H9 (cell line): ENCODE measurements around the gene LILRB5. TPM values are rescaled to one million over a fixed set of nuclear protein-coding genes. Genes with fewer than 3 reads are reported as not detected.
"Not testable (repeated sequence)": the region's sequence is repeated elsewhere in the genome, so short reads cannot be mapped to it uniquely, and the experiment has no call there.

Experiments used
- DNase-seq: peaks from one replicate; pipeline ENCODE4 v3.0.0-alpha.2; 2017
- H2AFZ ChIP-seq: one replicate; pipeline ENCODE4 v1.6.1; 2013; ENCODE audit warnings: mild to moderate bottlenecking, low read length, control low read depth, moderate library complexity
- H2AK5ac ChIP-seq: 2 replicates; pipeline ENCODE4 v1.6.1; 2013; ENCODE audit warnings: low read length, control low read depth, mixed read lengths; ENCODE audit not compliant: insufficient read length
- H2BK120ac ChIP-seq: one replicate; pipeline ENCODE4 v1.6.1; 2013; ENCODE audit warnings: low read depth, mild to moderate bottlenecking, low read length, control low read depth, inconsistent platforms; ENCODE audit not compliant: poor library complexity, severe bottlenecking
- H2BK12ac ChIP-seq: 2 replicates; pipeline ENCODE4 v1.6.1; 2013; ENCODE audit warnings: low read length, control low read depth, mixed read lengths, low read depth; ENCODE audit not compliant: insufficient read length
- H2BK15ac ChIP-seq: 2 replicates; pipeline ENCODE4 v1.6.1; 2013; ENCODE audit warnings: low read depth, low read length, control low read depth
- H2BK20ac ChIP-seq: one replicate; pipeline ENCODE4 v1.6.1; 2013; ENCODE audit warnings: low read depth, mild to moderate bottlenecking, low read length, control low read depth, inconsistent platforms; ENCODE audit not compliant: poor library complexity, severe bottlenecking
- H2BK5ac ChIP-seq: 2 replicates; pipeline ENCODE4 v1.6.1; 2013; ENCODE audit warnings: low read length, control low read depth, mixed read lengths; ENCODE audit not compliant: insufficient read length
- H3K14ac ChIP-seq: 2 replicates; pipeline ENCODE4 v1.6.1; 2013; ENCODE audit warnings: low read length, control low read depth; ENCODE audit not compliant: insufficient read depth
- H3K18ac ChIP-seq: 2 replicates; pipeline ENCODE4 v1.6.1; 2013; ENCODE audit warnings: low read depth, mild to moderate bottlenecking, mixed read lengths, low read length, control low read depth; ENCODE audit not compliant: insufficient read length
- H3K23ac ChIP-seq: 2 replicates; pipeline ENCODE4 v1.6.1; 2013; ENCODE audit warnings: low read length, control low read depth, mixed read lengths, low read depth; ENCODE audit not compliant: insufficient read length
- H3K23me2 ChIP-seq: 2 replicates; pipeline ENCODE4 v1.6.1; 2013; ENCODE audit warnings: low read depth, mild to moderate bottlenecking, mixed read lengths, low read length, control low read depth; ENCODE audit not compliant: insufficient read length, poor library complexity, severe bottlenecking
- H3K27ac ChIP-seq: 2 replicates; pipeline ENCODE4 v1.5.1; 2013; ENCODE audit warnings: low read length, control low read depth, mixed read lengths, low read depth; ENCODE audit not compliant: insufficient read length
- H3K27me3 ChIP-seq: 2 replicates; pipeline ENCODE4 v1.6.1; 2013; ENCODE audit warnings: low read length, control low read depth, inconsistent platforms; ENCODE audit not compliant: insufficient read depth
- H3K4ac ChIP-seq: 2 replicates; pipeline ENCODE4 v1.6.1; 2013; ENCODE audit warnings: low read depth, mild to moderate bottlenecking, control low read depth, inconsistent platforms, low read length, moderate library complexity
- H3K4me1 ChIP-seq: 2 replicates; pipeline ENCODE4 v1.6.1; 2013; ENCODE audit warnings: low read length, control low read depth, inconsistent platforms; ENCODE audit not compliant: insufficient read depth
- H3K4me2 ChIP-seq: 2 replicates; pipeline ENCODE4 v1.6.1; 2013; ENCODE audit warnings: low read length, control low read depth, mixed read lengths; ENCODE audit not compliant: insufficient read length, insufficient read depth
- H3K56ac ChIP-seq: 2 replicates; pipeline ENCODE4 v1.6.1; 2013; ENCODE audit warnings: low read depth, mild to moderate bottlenecking, mixed read lengths, low read length, control low read depth; ENCODE audit not compliant: insufficient read length
- H3K79me1 ChIP-seq: 2 replicates; pipeline ENCODE4 v1.6.1; 2013; ENCODE audit warnings: low read depth, mild to moderate bottlenecking, moderate library complexity, low read length, control low read depth, inconsistent platforms; ENCODE audit not compliant: insufficient read depth, poor library complexity, severe bottlenecking
- H3K79me2 ChIP-seq: 2 replicates; pipeline ENCODE4 v1.6.1; 2013; ENCODE audit warnings: low read length, control low read depth, inconsistent platforms; ENCODE audit not compliant: insufficient read depth
- H3K9ac ChIP-seq: 2 replicates; pipeline ENCODE4 v1.6.1; 2013; ENCODE audit warnings: low read length, control low read depth, mixed read lengths; ENCODE audit not compliant: insufficient read length; ENCODE audit errors: extremely low read depth
- H3K9me3 ChIP-seq: one replicate; pipeline ENCODE4 v1.6.1; 2013; ENCODE audit warnings: low read depth, low read length, inconsistent platforms; ENCODE audit not compliant: control insufficient read depth
- H3T11ph ChIP-seq: one replicate; pipeline ENCODE4 v1.6.1; 2013; ENCODE audit warnings: mild to moderate bottlenecking, low read length, control low read depth, inconsistent platforms
- H4K20me1 ChIP-seq: one replicate; pipeline ENCODE4 v1.6.1; 2013; ENCODE audit not compliant: control insufficient read depth, insufficient read length, insufficient read depth
- H4K5ac ChIP-seq: 2 replicates; pipeline ENCODE4 v1.6.1; 2013; ENCODE audit warnings: low read depth, mild to moderate bottlenecking, mixed read lengths, low read length, control low read depth; ENCODE audit not compliant: insufficient read length
- H4K8ac ChIP-seq: replicated peaks from 2 replicates; pipeline ENCODE4 v1.6.1; 2013; ENCODE audit warnings: low read length, control low read depth, mixed read lengths, low read depth; ENCODE audit not compliant: insufficient read length
- H4K91ac ChIP-seq: 2 replicates; pipeline ENCODE4 v1.6.1; 2013; ENCODE audit warnings: low read depth, mild to moderate bottlenecking, moderate library complexity, mixed read lengths, low read length, control low read depth; ENCODE audit not compliant: insufficient read length
- H3K27ac Mint-ChIP-seq, 3 experiments: 2 replicates in 2 of 3; 3 replicates in 1 of 3; pipeline ENCODE4 v1.8.0; 2020 to 2021; ENCODE audit warnings: mixed read lengths in 3 of 3, mild to moderate bottlenecking in 1 of 3, moderate library complexity in 1 of 3
- H3K27me3 Mint-ChIP-seq: 2 replicates; pipeline ENCODE4 v1.8.0; 2021; ENCODE audit warnings: low read depth, mild to moderate bottlenecking, moderate library complexity, mixed read lengths
- H3K36me3 Mint-ChIP-seq, 3 experiments: 2 replicates in 2 of 3; 3 replicates in 1 of 3; pipeline ENCODE4 v1.8.0; 2020 to 2021; ENCODE audit warnings: low read depth in 3 of 3, mixed read lengths in 3 of 3; ENCODE audit not compliant: insufficient read depth in 1 of 3
- H3K4me1 Mint-ChIP-seq, 2 experiments: 2 replicates each; pipeline ENCODE4 v1.8.0; 2020; ENCODE audit warnings: mixed read lengths in 2 of 2
- H3K4me3 Mint-ChIP-seq, 2 experiments: 2 replicates in 1 of 2; 3 replicates in 1 of 2; pipeline ENCODE4 v1.8.0; 2020 to 2021; ENCODE audit warnings: mild to moderate bottlenecking in 2 of 2, mixed read lengths in 2 of 2, moderate library complexity in 1 of 2
- H3K9me3 Mint-ChIP-seq, 2 experiments: 2 replicates in 1 of 2; 3 replicates in 1 of 2; pipeline ENCODE4 v1.8.0; 2020; ENCODE audit warnings: mild to moderate bottlenecking in 2 of 2, mixed read lengths in 2 of 2, moderate library complexity in 1 of 2
- CTCF ChIP-seq: fragments of 200-600 bp; sonication (generic); conservative IDR thresholded peaks from 3 replicates; pipeline ENCODE4 v1.8.0; 2021; ENCODE audit warnings: antibody characterized with exemption, mild to moderate bottlenecking
- WGBS: extraction: QIAGEN DNeasy Blood & Tissue Kit; methylation state at CpG from one replicate; pipeline ENCODE4 v1.1.7; 2013; ENCODE audit warnings: missing lambda C conversion rate, low lambda C conversion rate, mixed read lengths; ENCODE audit not compliant: insufficient read length; ENCODE audit errors: extremely low coverage; 5-methylcytosine and 5-hydroxymethylcytosine counted together
- total RNA-seq: library from RNA; stranded (reverse); gene quantifications from 2 replicates; pipeline ENCODE4 v1.2.1, GENCODE V29; 2021

Gene LILRB5
- total RNA-seq, 1 experiment from 2014 or later: 0.09 TPM

- peaks cover 13 to 24% (median 15%) of the 10 kb centered on the region in 3 experiments for H3K36me3 Mint-ChIP-seq
Measured at GRCh38 chr19:54216869-54217268, 40.2 kb downstream of the LILRB5 start.

DNA sequence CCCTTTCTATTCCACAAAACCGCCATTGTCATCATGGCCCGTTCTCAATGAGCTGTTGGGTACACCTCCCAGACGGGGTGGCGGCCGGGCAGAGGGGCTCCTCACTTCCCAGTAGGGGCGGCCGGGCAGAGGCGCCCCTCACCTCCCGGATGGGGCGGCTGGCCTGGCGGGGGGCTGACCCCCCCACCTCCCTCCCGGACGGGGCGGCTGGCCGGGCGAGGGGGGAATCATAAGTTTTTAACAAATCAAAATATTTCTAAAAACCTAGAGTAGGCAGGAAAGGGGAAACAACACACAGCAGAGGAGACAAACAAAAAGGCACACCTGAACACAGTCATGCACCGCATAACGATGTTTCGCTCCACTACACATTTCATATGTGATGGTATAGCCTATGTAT lies 42.3 kb downstream of the LILRB5 start:
- not testable (repeated sequence) for DNase-seq, H2BK120ac ChIP-seq, H4K20me1 ChIP-seq, H3K27ac Mint-ChIP-seq, H3K18ac ChIP-seq, H3K9ac ChIP-seq, H2AK5ac ChIP-seq, H3K14ac ChIP-seq, H3K27me3 Mint-ChIP-seq, H3K23ac ChIP-seq, H3K4me1 ChIP-seq, H3K79me1 ChIP-seq, H2BK20ac ChIP-seq, H3K27me3 ChIP-seq, H3K4me3 Mint-ChIP-seq, H2BK12ac ChIP-seq, H2BK5ac ChIP-seq, H3K4ac ChIP-seq, H4K5ac ChIP-seq, H3K4me2 ChIP-seq, H2BK15ac ChIP-seq, H3K9me3 Mint-ChIP-seq, H4K91ac ChIP-seq, H3K23me2 ChIP-seq, H3K27ac ChIP-seq, H4K8ac ChIP-seq, H2AFZ ChIP-seq, H3K56ac ChIP-seq, H3K9me3 ChIP-seq, H3T11ph ChIP-seq, H3K79me2 ChIP-seq
- no CpG with 5 or more reads among the region's 19 CpGs for WGBS
- Mint-ChIP-seq H3K4me1 (peaks cover 13% of the 10 kb centered on the region in 2 experiments), H3K36me3 (peaks cover 23 to 36% (median 25%) of the 10 kb centered on the region in 3 experiments)

More at GRCh38 chr19:54216869-54217268, 40.2 kb downstream of the LILRB5 start:
- Histone ChIP-seq H2BK12ac (no peak overlapping the region), H4K91ac (no peak overlapping the region), H2BK120ac (no peak overlapping the region), H3K18ac (no peak overlapping the region), H3K79me1 (no peaks in the 10 kb centered on the region), H3K9ac (no peak overlapping the region), H3K4ac (no peak overlapping the region), H3T11ph (no peak overlapping the region), H4K8ac (no peak overlapping the region), H4K20me1 (no peaks in the 10 kb centered on the region), H3K23me2 (no peaks in the 10 kb centered on the region), H2AK5ac (no peak overlapping the region), H3K14ac (no peak overlapping the region), H3K9me3 (no peaks in the 10 kb centered on the region), H2AFZ (no peak overlapping the region), H3K27me3 (no peaks in the 10 kb centered on the region), H3K27ac (no peak overlapping the region), H2BK20ac (no peak overlapping the region), H2BK15ac (no peak overlapping the region), H3K56ac (no peak overlapping the region), H3K4me1 (no peaks in the 10 kb centered on the region), H4K5ac (no peak overlapping the region), H3K79me2 (no peaks in the 10 kb centered on the region), H3K4me2 (no peak overlapping the region), H3K23ac (no peak overlapping the region), H2BK5ac (no peak overlapping the region)
- Mint-ChIP-seq H3K4me1 (peaks cover 11 to 13% of the 10 kb centered on the region in 2 experiments), H3K9me3 (peaks cover 0 to 2% of the 10 kb centered on the region in 2 experiments; a peak in 3 of 5 replicates), H3K27ac (no peak overlapping the region; a peak in 1 of 7 replicates), H3K4me3 (peak overlapping the region in 1 of 2 experiments; percentile 50; a peak in 1 of 5 replicates), H3K27me3 (peaks cover 2% of the 10 kb centered on the region)
- no CpG with 5 or more reads among the region's 9 CpGs for WGBS
- no peak for DNase-seq
- no peak for TF ChIP-seq CTCF
